Measurements from ENCODE around the gene GLUL. TPM values are rescaled to one million over a fixed set of nuclear protein-coding genes. Genes with fewer than 3 reads are reported as not detected.

The GLUL gene
- total RNA-seq, 2 donors from 2014 or later: 381 to 632 TPM

- Histone ChIP-seq H3K36me3 (no peaks in the 10 kb centered on the region), H3K27ac (peak overlapping the region; percentile 59 to 73), H3K4me3 (no peak overlapping the region), H3K9me3 (no peaks in the 10 kb centered on the region), H3K4me1 (peaks cover 0 to 13% of the 10 kb centered on the region in 2 donors), H3K27me3 (no peaks in the 10 kb centered on the region)
- DNase-seq (ENCODE audit: low spot score): peak; percentile 67
- TF ChIP-seq CTCF (IDR thresholded peaks at IDR 0.05): no peak
Measured at GRCh38 chr1:182348961-182349747, 42.4 kb downstream of the GLUL start.

GRCh38 chr1:182347019-182347418 is 44.6 kb downstream of the GLUL start:
- Histone ChIP-seq H3K4me3 (no peak overlapping the region), H3K27ac (no peak overlapping the region), H3K27me3 (no peaks in the 10 kb centered on the region), H3K4me1 (peaks cover 0 to 13% of the 10 kb centered on the region in 2 donors), H3K9me3 (no peaks in the 10 kb centered on the region), H3K36me3 (no peaks in the 10 kb centered on the region)
- no peak for TF ChIP-seq CTCF (IDR thresholded peaks at IDR 0.05)
- DNase-seq (ENCODE audit: low spot score): no peak

- Histone ChIP-seq H3K36me3 (no peaks in the 10 kb centered on the region), H3K4me1 (peaks cover 0 to 13% of the 10 kb centered on the region in 2 donors), H3K9me3 (no peaks in the 10 kb centered on the region), H3K27ac (no peak overlapping the region), H3K4me3 (no peak overlapping the region), H3K27me3 (no peaks in the 10 kb centered on the region)
- DNase-seq (ENCODE audit: low spot score): no peak
- no peak for TF ChIP-seq CTCF (IDR thresholded peaks at IDR 0.05)
Measured at GRCh38 chr1:182340233-182341058, 51.1 kb downstream of the GLUL start.

GRCh38 chr1:182339684-182340083 is 51.9 kb downstream of the GLUL start:
- H3K27ac ChIP-seq: no peak overlapping the region
- H3K4me1 ChIP-seq: peaks cover 0 to 13% of the 10 kb centered on the region in 2 donors
- H3K27me3 ChIP-seq: no peaks in the 10 kb centered on the region
- no peak for TF ChIP-seq CTCF (IDR thresholded peaks at IDR 0.05)
- DNase-seq (ENCODE audit: low spot score): no peak
- H3K36me3 ChIP-seq: no peaks in the 10 kb centered on the region
- no peaks in the 10 kb centered on the region for H3K9me3 ChIP-seq
- no peak overlapping the region for H3K4me3 ChIP-seq

GRCh38 chr1:182338806-182339370 is 52.7 kb downstream of the GLUL start:
- no peak for TF ChIP-seq CTCF (IDR thresholded peaks at IDR 0.05)
- no peaks in the 10 kb centered on the region for H3K9me3 ChIP-seq
- DNase-seq (ENCODE audit: low spot score): no peak
- peaks cover 0 to 13% of the 10 kb centered on the region in 2 donors for H3K4me1 ChIP-seq
- H3K36me3 ChIP-seq: no peaks in the 10 kb centered on the region
- H3K27me3 ChIP-seq: no peaks in the 10 kb centered on the region
- no peak overlapping the region for H3K4me3 ChIP-seq
- no peak overlapping the region for H3K27ac ChIP-seq

All from right atrium auricular region (tissue), 2 donors.